Mucosa of rectum (tissue), 2 donors: Measurements from ENCODE around the gene PPY.
"Not testable (repeated sequence)": the region's sequence is repeated elsewhere in the genome, so short reads cannot be mapped to it uniquely, and the experiment has no call there.

Experiments
- H3K27ac ChIP-seq, 2 donors: one replicate each; pipeline ENCODE4 v1.7.0; 2013; ENCODE audit warnings: inconsistent platforms in 2 of 2, low read depth in 2 of 2, low read length in 2 of 2
- H3K27me3 ChIP-seq, 2 donors: one replicate each; pipeline ENCODE4 v1.7.0; 2013; ENCODE audit warnings: low read length in 2 of 2; ENCODE audit not compliant: control insufficient read depth in 2 of 2, insufficient read depth in 2 of 2
- H3K36me3 ChIP-seq, 2 donors: one replicate each; pipeline ENCODE4 v1.7.0; 2013; ENCODE audit warnings: low read length in 2 of 2; ENCODE audit not compliant: control insufficient read depth in 2 of 2, insufficient read depth in 2 of 2
- H3K4me1 ChIP-seq, 2 donors: one replicate each; pipeline ENCODE4 v1.7.0; 2013; ENCODE audit warnings: low read length in 2 of 2, mild to moderate bottlenecking in 1 of 2; ENCODE audit not compliant: control insufficient read depth in 2 of 2, insufficient read depth in 2 of 2
- H3K4me3 ChIP-seq, 2 donors: one replicate each; pipeline ENCODE4 v1.7.0; 2013; ENCODE audit warnings: low read length in 2 of 2
- H3K9ac ChIP-seq, 2 donors: one replicate each; pipeline ENCODE4 v1.7.0; 2013; ENCODE audit warnings: low read length in 2 of 2, low read depth in 1 of 2, mild to moderate bottlenecking in 1 of 2
- H3K9me3 ChIP-seq, 2 donors: one replicate each; pipeline ENCODE4 v1.7.0; 2013; ENCODE audit warnings: low read length in 2 of 2; ENCODE audit not compliant: control insufficient read depth in 2 of 2
- donor health status: healthy.
- donor health status: Normal muscosa, but diverticular disease.

The PPY gene

GRCh38 chr17:43979011-43979410, 36.7 kb upstream of the PPY start:
- H3K27me3 ChIP-seq = peaks cover 35 to 37% of the 10 kb centered on the region in 2 donors

GRCh38 chr17:43978078-43978477, 35.8 kb upstream of the PPY start:
- H3K36me3 ChIP-seq = no peaks in the 10 kb centered on the region
- H3K27me3 ChIP-seq = peaks cover 29 to 36% of the 10 kb centered on the region in 2 donors
- H3K4me1 ChIP-seq = no peaks in the 10 kb centered on the region
- H3K4me3 ChIP-seq = no peak overlapping the region
- no peaks in the 10 kb centered on the region for H3K9me3 ChIP-seq
- H3K27ac ChIP-seq = no peak overlapping the region
- no peak overlapping the region for H3K9ac ChIP-seq

More at GRCh38 chr17:43979011-43979410, 36.7 kb upstream of the PPY start:
- Histone ChIP-seq H3K4me1 (peaks cover 7 to 8% of the 10 kb centered on the region in 2 donors), H3K9ac (no peak overlapping the region), H3K4me3 (no peak overlapping the region), H3K36me3 (no peaks in the 10 kb centered on the region), H3K9me3 (no peaks in the 10 kb centered on the region), H3K27ac (no peak overlapping the region)

GRCh38 chr17:43976963-43977837, 34.9 kb upstream of the PPY start:
- no peaks in the 10 kb centered on the region for H3K36me3 ChIP-seq
- H3K27me3 ChIP-seq = peaks cover 24 to 28% of the 10 kb centered on the region in 2 donors
- no peak overlapping the region for H3K27ac ChIP-seq
- no peak overlapping the region for H3K4me3 ChIP-seq
- no peaks in the 10 kb centered on the region for H3K9me3 ChIP-seq
- no peak overlapping the region for H3K9ac ChIP-seq
- no peaks in the 10 kb centered on the region for H3K4me1 ChIP-seq

GRCh38 chr17:43975898-43976297, 33.6 kb upstream of the PPY start:
- Histone ChIP-seq H3K27me3 (peaks cover 14 to 23% of the 10 kb centered on the region in 2 donors), H3K4me1 (no peaks in the 10 kb centered on the region), H3K36me3 (no peaks in the 10 kb centered on the region), H3K27ac (no peak overlapping the region), H3K4me3 (no peak overlapping the region), H3K9ac (no peak overlapping the region), H3K9me3 (no peaks in the 10 kb centered on the region)

GRCh38 chr17:43974382-43975266, 32.3 kb upstream of the PPY start:
- no peak overlapping the region for H3K27ac ChIP-seq
- no peaks in the 10 kb centered on the region for H3K4me1 ChIP-seq
- no peak overlapping the region for H3K4me3 ChIP-seq
- no peaks in the 10 kb centered on the region for H3K36me3 ChIP-seq
- no peaks in the 10 kb centered on the region for H3K9me3 ChIP-seq
- H3K9ac ChIP-seq = no peak overlapping the region
- H3K27me3 ChIP-seq = peaks cover 14 to 23% of the 10 kb centered on the region in 2 donors

- not testable (repeated sequence) for H3K27ac ChIP-seq, H3K9me3 ChIP-seq
- peaks cover 11 to 19% of the 10 kb centered on the region in 2 donors for H3K27me3 ChIP-seq
Measured at GRCh38 chr17:43972444-43973212, 30.4 kb upstream of the PPY start.

GRCh38 chr17:43971436-43971835, 29.2 kb upstream of the PPY start:
- not testable (repeated sequence) for H3K4me1 ChIP-seq, H3K9ac ChIP-seq, H3K36me3 ChIP-seq, H3K27ac ChIP-seq, H3K9me3 ChIP-seq, H3K4me3 ChIP-seq
- H3K27me3 ChIP-seq = peaks cover 9 to 16% of the 10 kb centered on the region in 2 donors

More at GRCh38 chr17:43972444-43973212, 30.4 kb upstream of the PPY start:
- H3K9ac ChIP-seq, H3K4me3 ChIP-seq, H3K36me3 ChIP-seq, H3K4me1 ChIP-seq: not testable (repeated sequence)

- no peaks in the 10 kb centered on the region for H3K36me3 ChIP-seq
- H3K4me3 ChIP-seq = no peak overlapping the region
- H3K9me3 ChIP-seq = no peaks in the 10 kb centered on the region
- no peak overlapping the region for H3K9ac ChIP-seq
- no peaks in the 10 kb centered on the region for H3K4me1 ChIP-seq
- H3K27me3 ChIP-seq = peaks cover 9 to 16% of the 10 kb centered on the region in 2 donors
- H3K27ac ChIP-seq = no peak overlapping the region
Measured at GRCh38 chr17:43970366-43970765, 28.1 kb upstream of the PPY start.

- Histone ChIP-seq H3K4me1 (no peaks in the 10 kb centered on the region), H3K27ac (no peak overlapping the region), H3K27me3 (peaks cover 3 to 7% of the 10 kb centered on the region in 2 donors), H3K9ac (no peak overlapping the region), H3K9me3 (no peaks in the 10 kb centered on the region), H3K36me3 (no peaks in the 10 kb centered on the region), H3K4me3 (no peak overlapping the region)
Measured at GRCh38 chr17:43967251-43967875, 25.1 kb upstream of the PPY start.
